Left lobe of liver (tissue), 2 donors: ENCODE results near the gene DCUN1D4. TPM values are rescaled to one million over a fixed set of nuclear protein-coding genes. Genes with fewer than 3 reads are reported as not detected.
"Not testable (repeated sequence)": the region's sequence is repeated elsewhere in the genome, so short reads cannot be mapped to it uniquely, and the experiment has no call there.

Experiments
- ATAC-seq: fragments of 200-7000 bp; cut with Tn5 transposase; one replicate; pipeline ENCODE4 v1.9.1; 2020; ENCODE audit warnings: mild to moderate bottlenecking, moderate library complexity
- DNase-seq: peaks from one replicate; pipeline ENCODE4 v3.0.0-alpha.2; 2020; ENCODE audit warnings: low spot score
- total RNA-seq: library from RNA; stranded (reverse); gene quantifications from one replicate; pipeline ENCODE4 v1.2.1, GENCODE V29; 2021
- donor health status: DM: no; HTN: no; CAD: no; lungs with moderate emphysema.
- donor health status: DM: no; HTN: yes; CAD: no.

DCUN1D4 gene
- total RNA-seq, 1 donor from 2014 or later: 43.8 TPM

DNA sequence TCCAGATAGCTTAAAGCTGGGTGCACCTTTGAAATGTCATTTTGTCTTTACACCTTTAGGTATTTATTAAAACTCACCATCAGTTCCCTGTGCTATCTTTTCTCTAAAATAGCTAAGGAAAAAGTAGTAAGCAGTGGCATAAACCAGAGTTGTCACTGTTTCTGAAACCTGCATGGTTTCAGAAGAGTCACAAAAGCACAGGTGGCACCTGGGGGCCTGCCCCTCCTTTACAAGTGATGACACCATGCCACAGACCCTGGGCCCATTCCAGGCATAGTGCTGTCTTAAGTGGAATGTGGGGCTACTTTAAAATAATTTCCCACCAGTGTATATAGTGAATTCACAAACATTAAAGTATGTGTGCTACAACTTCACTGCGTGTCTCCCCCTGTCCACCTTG, 47.8 kb downstream of the DCUN1D4 start:
- no peak for ATAC-seq
- DNase-seq: no peak

- DNase-seq, ATAC-seq: not testable (repeated sequence)
These were observed 50.4 kb downstream of the DCUN1D4 start for GRCh38 chr4:51893402-51893801.

GRCh38 chr4:51894059-51894645, 51.2 kb downstream of the DCUN1D4 start:
- ATAC-seq: peak; percentile 76
- no peak for DNase-seq

- peak; percentile 73 for ATAC-seq
- no peak for DNase-seq
These were observed 52.2 kb downstream of the DCUN1D4 start for GRCh38 chr4:51895158-51895557.

GRCh38 chr4:51895816-51896408, 53.0 kb downstream of the DCUN1D4 start:
- ATAC-seq: peak; percentile 91
- DNase-seq: peak; percentile 62

GRCh38 chr4:51901363-51901762, 58.4 kb downstream of the DCUN1D4 start:
- no peak for DNase-seq
- peak; percentile 84 for ATAC-seq

DNA sequence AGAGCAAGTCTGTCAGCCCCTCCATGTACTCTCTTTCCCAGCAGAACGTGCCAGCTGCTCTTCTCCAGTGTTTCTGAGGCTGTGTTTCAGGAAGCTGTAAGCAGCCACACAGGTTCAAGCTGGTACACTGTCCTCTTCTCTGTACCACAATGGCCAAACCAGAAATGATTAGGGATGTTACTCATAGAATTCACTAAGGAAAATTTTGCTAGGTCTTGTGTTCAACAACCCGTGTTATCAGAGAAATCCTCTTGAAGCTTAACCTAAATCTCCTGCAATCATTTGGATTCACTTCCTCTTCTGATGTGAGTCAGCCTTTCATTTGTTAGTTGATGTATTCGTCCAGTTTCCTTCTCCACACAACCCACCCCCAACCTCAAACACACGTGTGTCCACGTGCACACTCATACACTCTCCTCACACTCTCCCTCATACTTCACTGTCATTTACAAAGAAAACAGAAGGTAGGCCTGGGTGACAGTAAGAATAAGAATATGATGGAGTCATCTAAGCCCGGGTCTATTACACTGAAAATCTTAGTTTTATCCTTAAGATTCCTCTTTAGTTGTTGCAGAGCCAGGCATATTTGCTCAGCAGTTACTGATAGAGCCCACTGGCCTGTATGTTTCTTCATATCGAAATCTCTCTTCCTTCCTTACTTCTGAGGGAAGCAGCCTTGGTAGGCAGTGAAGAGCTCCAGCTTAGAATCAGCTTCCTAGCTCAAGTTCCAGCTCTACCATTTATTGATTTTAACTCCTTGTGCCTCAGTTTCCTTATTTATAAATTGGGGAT, 63.4 kb downstream of the DCUN1D4 start:
- no peak for DNase-seq
- no peak for ATAC-seq

GRCh38 chr4:51907006-51907669, 64.2 kb downstream of the DCUN1D4 start:
- ATAC-seq (no peak), DNase-seq (no peak)

- DNase-seq (peak; percentile 93), ATAC-seq (peak; percentile 92)
These were observed 66.3 kb downstream of the DCUN1D4 start for GRCh38 chr4:51909236-51909703.

GRCh38 chr4:51918251-51918650, 75.3 kb downstream of the DCUN1D4 start:
- no peak for DNase-seq
- ATAC-seq: no peak

- DNase-seq (no peak), ATAC-seq (no peak)
These were observed 80.4 kb downstream of the DCUN1D4 start for GRCh38 chr4:51923343-51923742.

DNA sequence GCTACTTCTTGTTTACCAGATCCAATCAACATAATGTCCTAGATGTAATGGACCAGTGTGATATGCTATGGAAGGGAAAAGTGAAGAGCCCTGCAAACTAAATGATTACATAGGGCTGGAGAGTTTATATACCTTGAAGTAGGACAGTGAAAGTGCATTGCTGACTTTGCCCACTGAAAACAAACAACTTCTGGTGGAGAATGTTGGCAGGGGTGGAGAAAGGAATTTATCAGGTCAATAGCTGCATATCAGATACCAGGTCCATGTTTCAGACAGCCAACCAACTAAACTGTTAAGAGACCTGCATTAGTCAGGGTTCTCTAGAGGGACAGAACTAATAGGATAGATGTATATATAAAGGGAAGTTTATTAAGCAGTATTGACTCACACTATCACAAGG, 82.4 kb downstream of the DCUN1D4 start:
- no peak for DNase-seq
- peak; percentile 31 for ATAC-seq

GRCh38 chr4:51930557-51930956, 87.6 kb downstream of the DCUN1D4 start:
- ATAC-seq: no peak
- DNase-seq: no peak

GRCh38 chr4:51931461-51931860, 88.5 kb downstream of the DCUN1D4 start:
- ATAC-seq (no peak), DNase-seq (no peak)

- no peak for ATAC-seq
These were observed 89.3 kb downstream of the DCUN1D4 start for GRCh38 chr4:51932261-51932660.

DNA sequence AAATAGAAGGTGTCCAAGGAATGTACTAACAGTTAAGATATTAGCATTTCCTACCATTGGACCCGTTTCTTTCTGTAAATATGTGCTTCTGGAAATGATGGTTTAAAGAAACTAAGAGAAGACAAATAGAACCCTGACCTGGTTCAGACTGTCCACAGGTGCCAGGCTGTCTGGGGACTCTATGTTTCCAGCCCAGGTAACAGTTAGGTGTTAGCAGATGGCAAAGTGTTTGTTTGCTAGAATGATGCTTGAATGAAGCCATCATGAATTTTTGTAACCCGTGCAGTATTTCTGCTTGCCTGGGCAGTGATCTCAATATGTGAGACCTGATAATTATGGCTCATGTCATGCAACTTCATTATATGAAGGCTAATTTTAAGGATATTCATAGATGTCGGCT, 89.7 kb downstream of the DCUN1D4 start:
- no peak for ATAC-seq
- DNase-seq: no peak

More at GRCh38 chr4:51932261-51932660, 89.3 kb downstream of the DCUN1D4 start:
- DNase-seq: no peak

DNA sequence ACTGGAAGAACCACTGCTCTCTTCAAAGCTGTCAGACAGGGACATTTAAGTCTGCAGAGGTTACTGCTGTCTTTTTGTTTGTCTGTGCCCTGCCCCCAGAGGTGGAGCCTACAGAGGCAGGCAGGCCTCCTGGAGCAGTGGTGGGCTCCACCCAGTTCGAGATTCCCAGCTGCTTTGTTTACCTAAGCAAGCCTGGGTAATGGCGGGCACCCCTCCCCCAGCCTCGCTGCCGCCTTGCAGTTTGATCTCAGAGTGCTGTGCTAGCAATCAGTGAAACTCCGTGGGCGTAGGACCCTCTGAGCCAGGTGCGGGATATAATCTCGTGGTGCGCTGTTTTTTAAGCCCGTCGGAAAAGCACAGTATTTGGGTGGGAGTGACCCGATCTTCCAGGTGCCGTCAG, 97.5 kb downstream of the DCUN1D4 start:
- DNase-seq, ATAC-seq: not testable (repeated sequence)

DNA sequence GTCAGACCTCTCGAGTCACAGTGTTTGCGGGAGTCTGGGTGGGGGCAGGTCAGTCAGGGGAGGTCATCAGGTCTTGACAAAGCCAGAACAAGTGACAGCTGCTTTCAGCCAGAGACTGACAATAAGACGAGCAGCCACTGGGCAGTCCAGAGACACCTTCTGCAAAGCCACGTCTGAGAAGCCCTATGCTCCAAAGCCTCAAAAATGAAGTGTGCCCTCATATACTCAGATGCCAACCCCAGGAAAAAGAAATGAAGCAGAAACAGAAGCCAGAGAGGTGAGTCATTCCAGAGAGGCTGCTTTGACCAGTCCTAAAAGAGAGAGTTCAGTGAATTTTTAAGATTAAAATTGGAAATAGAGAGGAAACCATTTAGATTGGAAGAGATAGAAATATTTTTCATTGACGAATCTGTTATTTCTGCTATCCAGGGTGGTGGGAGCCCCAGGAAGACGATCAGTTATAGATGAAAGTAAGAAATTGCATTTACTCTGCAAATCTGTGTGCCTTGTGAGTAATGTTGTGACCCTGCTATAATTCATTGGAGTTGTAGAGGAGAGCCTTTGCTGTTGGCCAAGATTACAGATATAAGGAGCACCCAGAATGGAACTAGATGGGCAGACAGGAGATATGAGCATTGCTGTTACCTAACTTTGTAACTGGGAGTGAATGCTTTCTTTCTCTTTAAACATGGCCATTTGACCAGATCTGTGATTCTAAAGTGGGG, 99.3 kb downstream of the DCUN1D4 start:
- DNase-seq: no peak
- no peak for ATAC-seq

- no peak for ATAC-seq
These were observed 99.9 kb downstream of the DCUN1D4 start for GRCh38 chr4:51942833-51943215.

GRCh38 chr4:51943221-51943620, 100.3 kb downstream of the DCUN1D4 start:
- ATAC-seq (no peak), DNase-seq (no peak)

More at GRCh38 chr4:51942833-51943215, 99.9 kb downstream of the DCUN1D4 start:
- no peak for DNase-seq
